ENCODE results near the gene SHROOM3. TPM values are rescaled to one million over a fixed set of nuclear protein-coding genes. Genes with fewer than 3 reads are reported as not detected.
A peak's percentile ranks its signal among the peaks of the same experiment; 100 is the strongest.

SHROOM3 gene
- total and polyA plus RNA-seq, 8 donors: 6.1 to 212 (median 77.6) TPM

GRCh38 chr4:76590798-76591281, 155.8 kb downstream of the SHROOM3 start:
- H3K36me3 ChIP-seq: no peaks in the 10 kb centered on the region
- DNase-seq: no peak
- peak overlapping the region in 4 of 5 donors; percentile 81 to 92 (median 88) for H3K27ac ChIP-seq
- H3K4me1 ChIP-seq: peaks cover 3 to 59% (median 33%) of the 10 kb centered on the region in 4 donors
- TF ChIP-seq POLR2A (IDR thresholded peaks at IDR 0.05) (no peak), CTCF (IDR thresholded peaks at IDR 0.05) (no peak), EP300 (IDR thresholded peaks at IDR 0.05) (no peak), POLR2AphosphoS5 (IDR thresholded peaks at IDR 0.05) (no peak)
- WGBS, 5 donors: 67 to 83% (median 77%) methylated on average over 6 of the region's 6 CpGs
- intact Hi-C loops (cut with DNase I; ENCODE audit: low total_unique reads): no loop called here
- H3K4me3 ChIP-seq: no peak overlapping the region
- peaks cover 0 to 4% (median 4%) of the 10 kb centered on the region in 3 donors for H3K27me3 ChIP-seq
- no peaks in the 10 kb centered on the region for H3K9me3 ChIP-seq

- no peaks in the 10 kb centered on the region for H3K9me3 ChIP-seq
- no peak overlapping the region for H3K27ac ChIP-seq
- intact Hi-C loops (cut with DNase I; ENCODE audit: low total_unique reads): no loop called here
- 81 to 92% (median 88%) methylated on average over 2 to 3 of the region's 3 CpGs for WGBS, 5 donors
- no peak overlapping the region for H3K4me3 ChIP-seq
- DNase-seq: no peak
- TF ChIP-seq POLR2A (IDR thresholded peaks at IDR 0.05): no peak
- no peak for TF ChIP-seq EP300 (IDR thresholded peaks at IDR 0.05)
- TF ChIP-seq POLR2AphosphoS5 (IDR thresholded peaks at IDR 0.05): no peak
- no peak for TF ChIP-seq CTCF (IDR thresholded peaks at IDR 0.05)
- no peaks in the 10 kb centered on the region for H3K36me3 ChIP-seq
- H3K27me3 ChIP-seq: no peaks in the 10 kb centered on the region
- H3K4me1 ChIP-seq: peaks cover 3 to 70% (median 38%) of the 10 kb centered on the region in 4 donors
These were observed 157.0 kb downstream of the SHROOM3 start for GRCh38 chr4:76591992-76592391.

- Histone ChIP-seq H3K4me3 (no peak overlapping the region), H3K9me3 (no peaks in the 10 kb centered on the region), H3K27me3 (no peaks in the 10 kb centered on the region), H3K27ac (peak overlapping the region in 1 of 5 donors; percentile 14), H3K36me3 (no peaks in the 10 kb centered on the region), H3K4me1 (peaks cover 3 to 75% (median 42%) of the 10 kb centered on the region in 4 donors)
- TF ChIP-seq POLR2A (IDR thresholded peaks at IDR 0.05) (no peak), CTCF (IDR thresholded peaks at IDR 0.05) (no peak), EP300 (IDR thresholded peaks at IDR 0.05) (no peak), POLR2AphosphoS5 (IDR thresholded peaks at IDR 0.05) (no peak)
- intact Hi-C loops (cut with DNase I; ENCODE audit: low total_unique reads): no loop called here
- 66 to 79% (median 78%) methylated on average over 6 of the region's 6 CpGs for WGBS, 5 donors
- DNase-seq: no peak
These were observed 157.4 kb downstream of the SHROOM3 start for GRCh38 chr4:76592460-76592859.

GRCh38 chr4:76594173-76594572, 159.1 kb downstream of the SHROOM3 start:
- peak overlapping the region; percentile 25 to 89 (median 60) for H3K27ac ChIP-seq
- H3K36me3 ChIP-seq: no peaks in the 10 kb centered on the region
- no peaks in the 10 kb centered on the region for H3K9me3 ChIP-seq
- TF ChIP-seq EP300 (IDR thresholded peaks at IDR 0.05) (no peak), POLR2AphosphoS5 (IDR thresholded peaks at IDR 0.05) (no peak), POLR2A (IDR thresholded peaks at IDR 0.05) (no peak), CTCF (IDR thresholded peaks at IDR 0.05) (no peak)
- H3K4me1 ChIP-seq: peaks cover 8 to 79% (median 38%) of the 10 kb centered on the region in 4 donors
- WGBS, 5 donors: 26 to 63% (median 51%) methylated on average over 2 of the region's 2 CpGs
- no peak for DNase-seq
- intact Hi-C loops (cut with DNase I; ENCODE audit: low total_unique reads): no loop called here
- H3K4me3 ChIP-seq: no peak overlapping the region
- H3K27me3 ChIP-seq: no peaks in the 10 kb centered on the region

Measured in stomach (tissue), 9 donors.